H9 (cell line): Measurements from ENCODE around the gene MRPL55. TPM values are rescaled to one million over a fixed set of nuclear protein-coding genes. Genes with fewer than 3 reads are reported as not detected.

Experiments
- DNase-seq: peaks from one replicate; pipeline ENCODE4 v3.0.0-alpha.2; 2017
- H2AFZ ChIP-seq: one replicate; pipeline ENCODE4 v1.6.1; 2013; ENCODE audit warnings: mild to moderate bottlenecking, low read length, control low read depth, moderate library complexity
- H2AK5ac ChIP-seq: 2 replicates; pipeline ENCODE4 v1.6.1; 2013; ENCODE audit warnings: low read length, control low read depth, mixed read lengths; ENCODE audit not compliant: insufficient read length
- H2BK120ac ChIP-seq: one replicate; pipeline ENCODE4 v1.6.1; 2013; ENCODE audit warnings: low read depth, mild to moderate bottlenecking, low read length, control low read depth, inconsistent platforms; ENCODE audit not compliant: poor library complexity, severe bottlenecking
- H2BK12ac ChIP-seq: 2 replicates; pipeline ENCODE4 v1.6.1; 2013; ENCODE audit warnings: low read length, control low read depth, mixed read lengths, low read depth; ENCODE audit not compliant: insufficient read length
- H2BK15ac ChIP-seq: 2 replicates; pipeline ENCODE4 v1.6.1; 2013; ENCODE audit warnings: low read depth, low read length, control low read depth
- H2BK20ac ChIP-seq: one replicate; pipeline ENCODE4 v1.6.1; 2013; ENCODE audit warnings: low read depth, mild to moderate bottlenecking, low read length, control low read depth, inconsistent platforms; ENCODE audit not compliant: poor library complexity, severe bottlenecking
- H2BK5ac ChIP-seq: 2 replicates; pipeline ENCODE4 v1.6.1; 2013; ENCODE audit warnings: low read length, control low read depth, mixed read lengths; ENCODE audit not compliant: insufficient read length
- H3K14ac ChIP-seq: 2 replicates; pipeline ENCODE4 v1.6.1; 2013; ENCODE audit warnings: low read length, control low read depth; ENCODE audit not compliant: insufficient read depth
- H3K18ac ChIP-seq: 2 replicates; pipeline ENCODE4 v1.6.1; 2013; ENCODE audit warnings: low read depth, mild to moderate bottlenecking, mixed read lengths, low read length, control low read depth; ENCODE audit not compliant: insufficient read length
- H3K23ac ChIP-seq: 2 replicates; pipeline ENCODE4 v1.6.1; 2013; ENCODE audit warnings: low read length, control low read depth, mixed read lengths, low read depth; ENCODE audit not compliant: insufficient read length
- H3K23me2 ChIP-seq: 2 replicates; pipeline ENCODE4 v1.6.1; 2013; ENCODE audit warnings: low read depth, mild to moderate bottlenecking, mixed read lengths, low read length, control low read depth; ENCODE audit not compliant: insufficient read length, poor library complexity, severe bottlenecking
- H3K27ac ChIP-seq: 2 replicates; pipeline ENCODE4 v1.5.1; 2013; ENCODE audit warnings: low read length, control low read depth, mixed read lengths, low read depth; ENCODE audit not compliant: insufficient read length
- H3K27me3 ChIP-seq: 2 replicates; pipeline ENCODE4 v1.6.1; 2013; ENCODE audit warnings: low read length, control low read depth, inconsistent platforms; ENCODE audit not compliant: insufficient read depth
- H3K4ac ChIP-seq: 2 replicates; pipeline ENCODE4 v1.6.1; 2013; ENCODE audit warnings: low read depth, mild to moderate bottlenecking, control low read depth, inconsistent platforms, low read length, moderate library complexity
- H3K4me1 ChIP-seq: 2 replicates; pipeline ENCODE4 v1.6.1; 2013; ENCODE audit warnings: low read length, control low read depth, inconsistent platforms; ENCODE audit not compliant: insufficient read depth
- H3K4me2 ChIP-seq: 2 replicates; pipeline ENCODE4 v1.6.1; 2013; ENCODE audit warnings: low read length, control low read depth, mixed read lengths; ENCODE audit not compliant: insufficient read length, insufficient read depth
- H3K56ac ChIP-seq: 2 replicates; pipeline ENCODE4 v1.6.1; 2013; ENCODE audit warnings: low read depth, mild to moderate bottlenecking, mixed read lengths, low read length, control low read depth; ENCODE audit not compliant: insufficient read length
- H3K79me1 ChIP-seq: 2 replicates; pipeline ENCODE4 v1.6.1; 2013; ENCODE audit warnings: low read depth, mild to moderate bottlenecking, moderate library complexity, low read length, control low read depth, inconsistent platforms; ENCODE audit not compliant: insufficient read depth, poor library complexity, severe bottlenecking
- H3K79me2 ChIP-seq: 2 replicates; pipeline ENCODE4 v1.6.1; 2013; ENCODE audit warnings: low read length, control low read depth, inconsistent platforms; ENCODE audit not compliant: insufficient read depth
- H3K9ac ChIP-seq: 2 replicates; pipeline ENCODE4 v1.6.1; 2013; ENCODE audit warnings: low read length, control low read depth, mixed read lengths; ENCODE audit not compliant: insufficient read length; ENCODE audit errors: extremely low read depth
- H3K9me3 ChIP-seq: one replicate; pipeline ENCODE4 v1.6.1; 2013; ENCODE audit warnings: low read depth, low read length, inconsistent platforms; ENCODE audit not compliant: control insufficient read depth
- H3T11ph ChIP-seq: one replicate; pipeline ENCODE4 v1.6.1; 2013; ENCODE audit warnings: mild to moderate bottlenecking, low read length, control low read depth, inconsistent platforms
- H4K20me1 ChIP-seq: one replicate; pipeline ENCODE4 v1.6.1; 2013; ENCODE audit not compliant: control insufficient read depth, insufficient read length, insufficient read depth
- H4K5ac ChIP-seq: 2 replicates; pipeline ENCODE4 v1.6.1; 2013; ENCODE audit warnings: low read depth, mild to moderate bottlenecking, mixed read lengths, low read length, control low read depth; ENCODE audit not compliant: insufficient read length
- H4K8ac ChIP-seq: replicated peaks from 2 replicates; pipeline ENCODE4 v1.6.1; 2013; ENCODE audit warnings: low read length, control low read depth, mixed read lengths, low read depth; ENCODE audit not compliant: insufficient read length
- H4K91ac ChIP-seq: 2 replicates; pipeline ENCODE4 v1.6.1; 2013; ENCODE audit warnings: low read depth, mild to moderate bottlenecking, moderate library complexity, mixed read lengths, low read length, control low read depth; ENCODE audit not compliant: insufficient read length
- H3K27ac Mint-ChIP-seq, 3 experiments: 2 replicates in 2 of 3; 3 replicates in 1 of 3; pipeline ENCODE4 v1.8.0; 2020 to 2021; ENCODE audit warnings: mixed read lengths in 3 of 3, mild to moderate bottlenecking in 1 of 3, moderate library complexity in 1 of 3
- H3K27me3 Mint-ChIP-seq: 2 replicates; pipeline ENCODE4 v1.8.0; 2021; ENCODE audit warnings: low read depth, mild to moderate bottlenecking, moderate library complexity, mixed read lengths
- H3K36me3 Mint-ChIP-seq, 3 experiments: 2 replicates in 2 of 3; 3 replicates in 1 of 3; pipeline ENCODE4 v1.8.0; 2020 to 2021; ENCODE audit warnings: low read depth in 3 of 3, mixed read lengths in 3 of 3; ENCODE audit not compliant: insufficient read depth in 1 of 3
- H3K4me1 Mint-ChIP-seq, 2 experiments: 2 replicates each; pipeline ENCODE4 v1.8.0; 2020; ENCODE audit warnings: mixed read lengths in 2 of 2
- H3K4me3 Mint-ChIP-seq, 2 experiments: 2 replicates in 1 of 2; 3 replicates in 1 of 2; pipeline ENCODE4 v1.8.0; 2020 to 2021; ENCODE audit warnings: mild to moderate bottlenecking in 2 of 2, mixed read lengths in 2 of 2, moderate library complexity in 1 of 2
- H3K9me3 Mint-ChIP-seq, 2 experiments: 2 replicates in 1 of 2; 3 replicates in 1 of 2; pipeline ENCODE4 v1.8.0; 2020; ENCODE audit warnings: mild to moderate bottlenecking in 2 of 2, mixed read lengths in 2 of 2, moderate library complexity in 1 of 2
- WGBS: extraction: QIAGEN DNeasy Blood & Tissue Kit; methylation state at CpG from one replicate; pipeline ENCODE4 v1.1.7; 2013; ENCODE audit warnings: missing lambda C conversion rate, low lambda C conversion rate, mixed read lengths; ENCODE audit not compliant: insufficient read length; ENCODE audit errors: extremely low coverage; 5-methylcytosine and 5-hydroxymethylcytosine counted together
- total RNA-seq: library from RNA; stranded (reverse); gene quantifications from 2 replicates; pipeline ENCODE4 v1.2.1, GENCODE V29; 2021
- TF ChIP-seq, protein P1 (sequence below): fragments of 200-600 bp; sonication (generic); conservative IDR thresholded peaks from 3 replicates; pipeline ENCODE4 v1.8.0; 2021; ENCODE audit warnings: antibody characterized with exemption, mild to moderate bottlenecking

MRPL55 gene
- total RNA-seq, 1 experiment from 2014 or later: 62.3 TPM

DNA sequence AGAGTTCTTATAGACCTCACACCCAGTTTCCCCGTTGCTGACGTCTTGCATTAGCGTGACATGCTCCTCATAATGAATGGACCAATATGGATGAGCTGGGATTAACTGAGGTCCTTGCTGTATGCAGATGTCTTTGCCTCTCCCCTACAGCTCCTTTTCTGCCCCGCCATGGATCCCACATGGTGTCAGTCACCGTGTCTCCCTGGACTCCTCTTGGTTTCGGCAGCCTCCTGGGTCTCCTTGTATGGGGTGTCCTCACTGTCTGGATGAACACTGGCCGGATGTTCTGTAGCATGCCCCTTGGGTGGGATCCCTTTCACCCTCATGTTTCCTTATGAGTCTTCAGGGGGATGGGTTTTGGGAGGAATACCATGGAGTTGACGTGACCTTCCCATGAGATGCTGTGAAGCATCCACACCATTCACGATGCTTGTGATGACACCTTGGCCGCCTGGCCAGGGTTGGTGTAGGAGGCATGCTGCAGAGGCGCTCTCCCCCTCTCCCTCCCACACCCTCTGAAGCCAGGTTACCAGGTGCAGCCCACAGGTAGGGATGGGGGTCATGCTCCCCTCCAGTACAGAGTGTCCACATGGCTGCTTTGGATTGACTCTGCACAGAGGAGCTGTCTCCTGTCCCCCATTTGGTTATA is 45.0 kb upstream of the MRPL55 start:
- Histone ChIP-seq H3K56ac (no peak overlapping the region), H2BK5ac (no peak overlapping the region), H2AFZ (no peak overlapping the region), H2BK120ac (no peak overlapping the region), H4K91ac (no peak overlapping the region), H3K27ac (no peak overlapping the region), H3K18ac (no peak overlapping the region), H2BK12ac (no peak overlapping the region), H4K20me1 (peaks cover 3% of the 10 kb centered on the region), H3K23ac (no peak overlapping the region), H3K9ac (no peak overlapping the region), H4K5ac (no peak overlapping the region), H2BK15ac (no peak overlapping the region), H3T11ph (no peak overlapping the region), H3K4me1 (no peaks in the 10 kb centered on the region), H3K27me3 (no peaks in the 10 kb centered on the region; the same call in 1 of the 2 replicates), H3K4me2 (no peak overlapping the region), H3K9me3 (no peaks in the 10 kb centered on the region), H2BK20ac (no peak overlapping the region), H3K79me1 (no peaks in the 10 kb centered on the region), H3K79me2 (no peaks in the 10 kb centered on the region), H3K4ac (no peak overlapping the region), H3K14ac (no peak overlapping the region), H3K23me2 (no peaks in the 10 kb centered on the region), H4K8ac (no peak overlapping the region), H2AK5ac (no peak overlapping the region)
- no peaks in the 10 kb centered on the region for H3K36me3 Mint-ChIP-seq
- H3K4me3 Mint-ChIP-seq: no peak overlapping the region
- TF ChIP-seq, protein P1, sequence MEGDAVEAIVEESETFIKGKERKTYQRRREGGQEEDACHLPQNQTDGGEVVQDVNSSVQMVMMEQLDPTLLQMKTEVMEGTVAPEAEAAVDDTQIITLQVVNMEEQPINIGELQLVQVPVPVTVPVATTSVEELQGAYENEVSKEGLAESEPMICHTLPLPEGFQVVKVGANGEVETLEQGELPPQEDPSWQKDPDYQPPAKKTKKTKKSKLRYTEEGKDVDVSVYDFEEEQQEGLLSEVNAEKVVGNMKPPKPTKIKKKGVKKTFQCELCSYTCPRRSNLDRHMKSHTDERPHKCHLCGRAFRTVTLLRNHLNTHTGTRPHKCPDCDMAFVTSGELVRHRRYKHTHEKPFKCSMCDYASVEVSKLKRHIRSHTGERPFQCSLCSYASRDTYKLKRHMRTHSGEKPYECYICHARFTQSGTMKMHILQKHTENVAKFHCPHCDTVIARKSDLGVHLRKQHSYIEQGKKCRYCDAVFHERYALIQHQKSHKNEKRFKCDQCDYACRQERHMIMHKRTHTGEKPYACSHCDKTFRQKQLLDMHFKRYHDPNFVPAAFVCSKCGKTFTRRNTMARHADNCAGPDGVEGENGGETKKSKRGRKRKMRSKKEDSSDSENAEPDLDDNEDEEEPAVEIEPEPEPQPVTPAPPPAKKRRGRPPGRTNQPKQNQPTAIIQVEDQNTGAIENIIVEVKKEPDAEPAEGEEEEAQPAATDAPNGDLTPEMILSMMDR: no peak
- no peaks in the 10 kb centered on the region for H3K9me3 Mint-ChIP-seq
- WGBS: no CpG with 5 or more reads among the region's 11 CpGs
- DNase-seq: no peak
- no peak overlapping the region for H3K27ac Mint-ChIP-seq
- no peaks in the 10 kb centered on the region for H3K27me3 Mint-ChIP-seq
- peaks cover 3 to 9% of the 10 kb centered on the region in 2 experiments; a peak in 2 of 4 replicates for H3K4me1 Mint-ChIP-seq
